NCI-H146 treated with DMSO at 0.1 percent for 48 hours (cell line): ENCODE measurements around the gene RICTOR.

Source experiments
- DNase-seq: peaks from one replicate; lab custom pipeline; 2025; ENCODE audit not compliant: unreplicated experiment; lab: John Stamatoyannopoulos, UW

Gene RICTOR

DNA sequence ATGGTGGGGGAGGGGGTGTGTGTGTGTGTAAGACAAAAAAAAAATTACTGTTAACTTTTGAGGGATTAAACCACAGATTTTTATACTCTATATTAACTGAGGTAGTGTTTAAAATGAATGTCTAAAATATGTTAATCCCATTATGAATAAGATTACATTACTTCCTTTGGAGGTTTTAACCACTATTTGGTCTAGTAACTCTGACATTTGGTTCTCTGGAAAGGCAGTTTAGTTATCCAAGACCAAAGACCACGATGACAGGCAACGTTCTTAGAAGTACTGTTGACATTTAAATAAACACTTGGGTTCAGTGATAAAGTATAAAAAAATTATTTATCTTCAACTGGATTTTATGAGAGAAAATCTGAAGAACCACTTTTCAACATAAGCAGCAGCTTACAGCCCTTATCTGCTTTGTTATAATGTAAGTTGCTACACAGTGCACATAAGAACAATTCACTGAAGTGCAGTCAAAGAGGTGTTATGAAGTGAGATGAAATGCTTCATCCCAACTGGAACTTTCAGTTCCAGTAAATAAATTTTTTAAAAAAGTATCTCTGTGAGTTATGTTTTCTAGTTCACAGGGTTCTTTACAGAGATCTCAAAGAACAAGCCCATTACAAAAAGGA, 133.9 kb downstream of the RICTOR start:
- no peak for DNase-seq

GRCh38 chr5:38938973-38939372, 135.2 kb downstream of the RICTOR start:
- DNase-seq, result no peak

DNA sequence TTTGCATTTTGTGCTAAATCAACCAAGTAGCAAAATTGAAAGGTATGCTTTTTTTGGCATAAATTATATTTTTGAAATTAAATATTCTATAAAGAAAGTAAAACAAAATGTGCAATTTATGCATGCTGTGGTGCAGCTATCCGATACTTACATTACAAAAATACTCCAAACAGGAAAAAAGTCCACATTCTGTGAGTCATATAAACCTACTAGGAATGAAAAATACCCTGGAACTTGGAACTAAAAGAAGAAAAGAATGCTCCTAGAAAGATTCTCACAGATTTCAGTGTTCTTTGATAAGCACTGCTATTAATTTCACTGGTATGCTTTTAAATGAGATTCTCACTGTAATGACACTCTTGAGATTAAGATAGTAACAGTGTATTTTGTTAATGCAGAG, 135.8 kb downstream of the RICTOR start:
- DNase-seq, result no peak

DNA sequence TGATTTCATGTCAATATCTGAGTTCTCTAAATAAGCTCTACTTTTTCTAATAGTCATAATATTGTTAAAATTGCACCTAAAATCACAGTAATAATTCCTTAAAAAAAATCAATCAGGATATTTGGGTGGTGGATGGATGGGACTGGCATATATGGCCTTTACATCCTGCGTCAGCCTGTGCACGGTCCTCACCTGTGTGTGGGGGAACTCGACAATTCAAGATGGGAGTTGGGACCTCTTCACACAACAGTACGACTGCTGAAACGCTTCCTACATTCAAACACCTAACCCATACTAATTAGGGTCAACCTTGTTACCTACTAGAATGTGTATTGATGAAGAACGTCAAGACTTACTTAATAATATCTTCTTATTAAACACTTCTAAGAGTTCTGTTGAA, 137.9 kb downstream of the RICTOR start:
- no peak for DNase-seq

DNA sequence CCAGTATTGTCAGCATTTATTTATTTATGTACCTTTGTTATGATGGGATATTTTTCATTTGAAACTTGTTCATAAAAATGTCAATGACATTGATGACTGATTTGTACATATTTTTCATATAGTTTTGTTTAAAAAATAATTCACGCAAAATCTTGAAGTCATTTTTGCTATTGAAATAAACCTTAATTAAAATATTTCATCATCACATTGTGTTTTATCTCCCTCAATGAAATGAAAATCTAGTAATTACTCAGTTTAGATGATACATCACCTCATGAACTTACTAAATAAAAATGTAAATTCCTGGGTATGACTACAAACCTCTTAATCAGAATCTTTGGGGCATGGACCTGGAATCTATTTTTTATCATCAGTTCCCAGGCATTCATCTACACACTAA, 138.8 kb downstream of the RICTOR start:
- DNase-seq, result no peak

- DNase-seq, result no peak
Observed at GRCh38 chr5:38932854-38933408, 141.3 kb downstream of the RICTOR start.

GRCh38 chr5:38931731-38932130, 142.5 kb downstream of the RICTOR start:
- DNase-seq, result no peak

GRCh38 chr5:38929838-38930237, 144.4 kb downstream of the RICTOR start:
- DNase-seq, result no peak

- no peak for DNase-seq
Observed at GRCh38 chr5:38927470-38927869, 146.7 kb downstream of the RICTOR start.

- no peak for DNase-seq
Observed at GRCh38 chr5:38926121-38926520, 148.1 kb downstream of the RICTOR start.

DNA sequence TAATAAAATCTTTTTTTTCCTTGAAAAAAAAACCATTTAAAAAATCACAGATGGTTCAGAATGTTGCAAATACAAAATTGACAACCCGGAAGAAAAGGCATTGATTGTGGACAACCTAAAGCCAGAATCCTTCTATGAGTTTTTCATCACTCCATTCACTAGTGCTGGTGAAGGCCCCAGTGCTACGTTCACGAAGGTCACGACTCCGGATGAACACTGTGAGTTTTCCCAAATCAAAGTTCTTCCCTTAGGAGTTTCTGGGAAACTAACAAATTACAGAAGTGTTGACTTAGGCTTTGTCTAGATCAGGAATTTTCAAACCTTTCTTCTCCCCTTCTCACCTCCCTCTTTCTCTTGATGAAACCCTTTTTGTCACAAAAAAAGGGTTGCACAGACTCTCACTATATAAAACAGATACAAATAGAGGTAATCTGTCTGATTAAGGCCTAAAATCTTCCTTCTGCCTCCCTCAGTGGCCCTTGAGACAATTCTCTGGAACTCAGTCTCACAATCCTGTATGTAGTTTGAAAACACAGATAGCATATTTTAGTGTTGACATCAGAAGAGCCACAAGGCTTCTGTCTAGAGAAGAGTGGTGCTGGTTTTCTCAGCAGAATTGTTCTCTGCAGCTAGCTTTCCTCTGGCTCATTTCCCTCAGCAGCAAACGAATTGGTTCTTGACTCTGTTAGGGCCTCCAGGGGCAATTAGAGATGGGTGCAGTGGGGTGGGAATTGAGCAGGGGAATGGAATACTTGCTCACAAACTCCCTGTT, 148.9 kb downstream of the RICTOR start:
- no peak for DNase-seq

- no peak for DNase-seq
Observed at GRCh38 chr5:38923661-38924451, 150.3 kb downstream of the RICTOR start.

DNA sequence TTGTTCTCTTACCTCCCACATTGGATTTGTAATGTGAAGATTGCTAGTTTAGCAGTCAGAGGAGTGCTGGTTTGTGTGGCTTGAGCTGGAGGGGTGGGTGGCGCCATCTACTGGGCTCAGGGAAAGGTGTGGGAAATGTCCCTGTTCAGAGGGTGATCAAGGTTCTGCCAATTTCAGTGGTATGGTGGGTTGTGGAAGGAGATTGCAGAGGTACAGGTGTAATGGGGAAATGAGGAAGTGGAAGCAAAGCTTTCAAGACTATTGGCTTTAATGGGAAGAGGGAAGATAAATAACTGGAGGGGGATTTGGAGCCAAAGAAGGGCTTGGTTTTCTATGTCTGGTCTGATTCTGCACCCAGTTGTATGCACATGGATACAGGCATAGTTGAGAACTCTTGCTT, 152.0 kb downstream of the RICTOR start:
- peak; percentile 1 for DNase-seq

DNA sequence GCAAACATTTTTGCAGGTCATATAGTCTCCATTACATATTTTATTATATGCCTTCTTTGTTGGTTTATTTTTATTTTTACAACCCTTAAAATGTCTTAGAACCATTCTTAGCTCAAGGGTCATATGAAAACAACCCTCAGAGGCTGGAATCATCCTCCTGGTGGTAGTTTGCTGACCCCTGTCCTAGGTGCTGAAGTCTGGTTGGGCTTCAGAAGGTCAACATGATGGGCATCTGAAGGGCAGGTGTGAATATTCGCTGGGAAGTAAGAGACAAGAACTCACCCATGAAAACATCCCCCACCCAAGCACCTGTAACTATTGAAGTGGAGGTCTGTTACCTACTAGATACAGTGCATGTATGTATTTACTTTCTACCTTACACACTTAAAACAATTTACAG, 153.0 kb downstream of the RICTOR start:
- DNase-seq, result no peak

- peak; percentile 38 for DNase-seq
Observed at GRCh38 chr5:38916802-38917201, 157.4 kb downstream of the RICTOR start.

DNA sequence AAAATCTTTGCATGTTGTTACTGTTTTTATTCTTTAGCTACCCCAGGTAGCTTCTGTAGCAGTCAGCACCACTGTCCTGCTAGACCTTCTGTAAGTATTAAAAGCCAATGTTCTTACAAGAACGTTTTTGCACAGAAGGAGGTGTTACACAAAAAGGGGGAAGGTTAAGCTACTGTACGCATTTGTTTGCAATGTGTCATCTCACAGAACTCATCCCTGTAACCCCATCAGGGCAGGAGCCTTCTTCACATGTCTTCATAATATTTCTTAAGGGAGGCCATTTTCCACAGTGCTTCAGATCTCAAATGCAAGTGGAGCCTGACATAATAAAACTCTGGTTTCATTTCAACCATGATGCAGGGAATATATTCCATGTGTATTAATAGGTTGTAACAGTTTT, 160.5 kb downstream of the RICTOR start:
- no peak for DNase-seq

DNA sequence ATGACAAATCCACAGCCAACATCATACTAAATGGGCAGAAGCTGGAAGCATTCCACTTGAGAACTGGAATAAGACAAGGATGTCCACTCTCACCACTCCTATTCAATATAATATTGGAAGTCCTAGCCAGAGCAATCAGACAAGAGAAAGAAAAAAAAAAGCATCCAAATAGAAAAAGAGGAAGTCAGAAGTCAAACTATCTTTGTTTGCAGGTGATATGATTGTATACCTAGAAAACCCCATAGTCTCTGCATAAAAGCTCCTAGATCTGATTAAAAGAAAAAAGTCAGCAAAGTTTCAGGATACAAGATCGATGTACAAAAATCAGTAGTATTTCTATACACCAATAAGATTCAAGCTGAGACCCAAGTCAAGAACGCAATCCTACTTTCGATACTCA, 162.3 kb downstream of the RICTOR start:
- DNase-seq, result no peak

- DNase-seq, result no peak
Observed at GRCh38 chr5:38906503-38906902, 167.7 kb downstream of the RICTOR start.

- no peak for DNase-seq
Observed at GRCh38 chr5:38905516-38905915, 168.7 kb downstream of the RICTOR start.

DNA sequence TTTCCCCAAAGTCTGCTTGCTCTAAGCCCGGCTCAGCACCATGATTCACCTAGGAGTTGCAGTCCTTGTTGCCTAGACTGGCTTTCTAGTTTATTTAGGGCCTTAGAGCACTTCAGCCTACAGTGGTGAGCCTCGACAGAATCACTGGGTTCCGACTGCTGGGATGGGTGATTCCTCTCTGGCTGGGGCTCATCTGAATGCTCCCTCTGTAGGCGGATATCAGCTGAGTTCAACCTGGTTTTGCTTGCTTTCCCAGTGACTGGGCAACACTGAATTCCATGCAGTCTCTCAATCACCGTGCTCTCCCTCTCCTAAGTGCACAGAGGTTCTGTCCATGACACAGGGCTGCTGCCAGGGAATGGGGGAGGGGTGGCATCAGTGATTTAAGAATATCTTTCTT, 174.3 kb downstream of the RICTOR start:
- DNase-seq, result no peak

DNA sequence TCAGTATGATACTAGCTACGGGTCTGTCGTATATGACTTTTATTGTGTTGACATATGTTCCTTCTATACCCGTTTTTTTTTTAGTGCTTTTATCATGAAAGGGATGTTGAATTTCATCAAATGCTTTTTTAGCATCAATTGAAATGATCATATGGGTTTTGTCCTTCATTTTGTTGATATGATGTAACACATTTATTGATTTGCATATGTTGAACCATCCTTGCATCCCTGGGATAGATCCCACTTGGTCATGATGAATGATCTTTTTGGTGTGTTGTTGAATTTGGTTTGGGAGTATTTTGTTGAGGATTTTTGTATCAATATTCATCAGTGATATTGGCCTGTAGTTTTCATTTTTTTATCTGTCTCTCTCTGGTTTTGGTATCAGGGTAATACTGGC, 177.4 kb downstream of the RICTOR start:
- DNase-seq, result no peak

- no peak for DNase-seq
Observed at GRCh38 chr5:38892363-38892762, 181.8 kb downstream of the RICTOR start.
